Measurements from ENCODE around the gene IPCEF1. TPM values are rescaled to one million over a fixed set of nuclear protein-coding genes. Genes with fewer than 3 reads are reported as not detected.

IPCEF1 gene
- total RNA-seq, 1 experiment from 2014 or later: 0.48 TPM

DNA sequence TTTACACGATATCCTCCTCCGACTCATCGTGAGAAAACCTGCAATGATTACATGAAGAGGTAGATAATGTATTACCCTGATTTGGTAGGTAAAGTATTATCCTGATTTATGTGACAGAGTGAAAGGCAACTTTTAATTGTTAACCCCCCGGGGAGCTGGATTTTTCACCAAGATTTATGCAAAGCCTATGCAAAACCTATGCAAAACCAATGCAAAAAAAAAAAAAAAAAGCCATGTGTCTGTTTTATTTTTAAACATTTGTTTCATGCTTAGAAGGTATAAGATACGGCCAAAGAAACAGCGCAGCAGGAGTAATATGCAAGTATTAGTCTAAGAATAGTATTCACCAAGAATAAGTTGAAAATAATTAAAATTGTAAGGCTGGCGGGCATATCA is 109.9 kb downstream of the IPCEF1 start:
- Histone ChIP-seq H3K9ac (ENCODE audit: extremely low read depth, insufficient read length, low read length) (no peak overlapping the region), H2AFZ (ENCODE audit: low read length) (no peak overlapping the region), H3K79me1 (ENCODE audit: insufficient read depth, low read depth, low read length, poor library complexity, severe bottlenecking) (no peaks in the 10 kb centered on the region), H3K4me1 (ENCODE audit: insufficient read depth, low read length) (peaks cover 12% of the 10 kb centered on the region; the same call in 1 of the 2 replicates), H3K23ac (ENCODE audit: insufficient read length, low read depth, low read length) (no peak overlapping the region), H4K20me1 (ENCODE audit: control insufficient read depth, insufficient read depth, insufficient read length) (no peaks in the 10 kb centered on the region), H4K91ac (ENCODE audit: insufficient read length, low read depth, low read length) (no peak overlapping the region), H3K14ac (ENCODE audit: insufficient read depth, low read length) (no peak overlapping the region), H3K4ac (ENCODE audit: low read depth, low read length) (no peak overlapping the region), H3T11ph (ENCODE audit: low read length) (no peak overlapping the region), H2BK5ac (ENCODE audit: insufficient read length, low read length) (no peak overlapping the region), H4K5ac (ENCODE audit: insufficient read length, low read depth, low read length) (no peak overlapping the region), H4K8ac (replicated peaks; ENCODE audit: insufficient read length, low read depth, low read length) (no peak overlapping the region), H2BK20ac (ENCODE audit: low read depth, low read length, poor library complexity, severe bottlenecking) (no peak overlapping the region), H3K9me3 (ENCODE audit: control insufficient read depth, low read depth, low read length) (no peaks in the 10 kb centered on the region), H3K27me3 (ENCODE audit: insufficient read depth, low read length) (no peaks in the 10 kb centered on the region), H2AK5ac (ENCODE audit: insufficient read length, low read length) (no peak overlapping the region), H3K27ac (ENCODE audit: insufficient read length, low read depth, low read length) (peak overlapping the region; percentile 27), H2BK12ac (ENCODE audit: insufficient read length, low read depth, low read length) (no peak overlapping the region), H3K56ac (ENCODE audit: insufficient read length, low read depth, low read length) (no peak overlapping the region), H2BK15ac (ENCODE audit: low read depth, low read length) (no peak overlapping the region), H2BK120ac (ENCODE audit: low read depth, low read length, poor library complexity, severe bottlenecking) (no peak overlapping the region), H3K4me2 (ENCODE audit: insufficient read depth, insufficient read length, low read length) (peak overlapping the region; percentile 51), H3K18ac (ENCODE audit: insufficient read length, low read depth, low read length) (no peak overlapping the region), H3K79me2 (ENCODE audit: insufficient read depth, low read length) (no peaks in the 10 kb centered on the region), H3K23me2 (ENCODE audit: insufficient read length, low read depth, low read length, poor library complexity, severe bottlenecking) (no peaks in the 10 kb centered on the region)
- H3K36me3 Mint-ChIP-seq (ENCODE audit: insufficient read depth in 1 of 3, low read depth in 3 of 3): no peaks in the 10 kb centered on the region; a peak in 1 of 7 replicates
- H3K4me1 Mint-ChIP-seq: peaks cover 50 to 62% of the 10 kb centered on the region in 2 experiments
- H3K4me3 Mint-ChIP-seq: peak overlapping the region in 1 of 2 experiments; percentile 2; a peak in 1 of 5 replicates
- no peaks in the 10 kb centered on the region; a peak in 1 of 5 replicates for H3K9me3 Mint-ChIP-seq
- no peak for DNase-seq
- H3K27me3 Mint-ChIP-seq (ENCODE audit: low read depth): no peaks in the 10 kb centered on the region
- H3K27ac Mint-ChIP-seq: peak overlapping the region in 2 of 3 experiments; percentile 7 to 91; a peak in 3 of 7 replicates
- TF ChIP-seq, protein P1, sequence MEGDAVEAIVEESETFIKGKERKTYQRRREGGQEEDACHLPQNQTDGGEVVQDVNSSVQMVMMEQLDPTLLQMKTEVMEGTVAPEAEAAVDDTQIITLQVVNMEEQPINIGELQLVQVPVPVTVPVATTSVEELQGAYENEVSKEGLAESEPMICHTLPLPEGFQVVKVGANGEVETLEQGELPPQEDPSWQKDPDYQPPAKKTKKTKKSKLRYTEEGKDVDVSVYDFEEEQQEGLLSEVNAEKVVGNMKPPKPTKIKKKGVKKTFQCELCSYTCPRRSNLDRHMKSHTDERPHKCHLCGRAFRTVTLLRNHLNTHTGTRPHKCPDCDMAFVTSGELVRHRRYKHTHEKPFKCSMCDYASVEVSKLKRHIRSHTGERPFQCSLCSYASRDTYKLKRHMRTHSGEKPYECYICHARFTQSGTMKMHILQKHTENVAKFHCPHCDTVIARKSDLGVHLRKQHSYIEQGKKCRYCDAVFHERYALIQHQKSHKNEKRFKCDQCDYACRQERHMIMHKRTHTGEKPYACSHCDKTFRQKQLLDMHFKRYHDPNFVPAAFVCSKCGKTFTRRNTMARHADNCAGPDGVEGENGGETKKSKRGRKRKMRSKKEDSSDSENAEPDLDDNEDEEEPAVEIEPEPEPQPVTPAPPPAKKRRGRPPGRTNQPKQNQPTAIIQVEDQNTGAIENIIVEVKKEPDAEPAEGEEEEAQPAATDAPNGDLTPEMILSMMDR (conservative IDR thresholded peaks at IDR 0.05): no peak
- WGBS (ENCODE audit: extremely low coverage, insufficient read length, low lambda C conversion rate): no CpG with 5 or more reads among the region's 7 CpGs

All from H9 (cell line).